ENCODE data around the gene DDX41.

The DDX41 gene

GRCh38 chr5:177479774-177480173 is 37.0 kb downstream of the DDX41 start:
- no peak for TF ChIP-seq CTCF (conservative IDR thresholded peaks at IDR 0.05; ENCODE audit: control insufficient read depth, insufficient read depth, low read depth, low read length)
- no peak overlapping the region for H3K4me3 ChIP-seq (ENCODE audit: control insufficient read depth, low read depth, low read length)
- peak; percentile 86 for DNase-seq (ENCODE audit: low read depth)

- H3K4me3 ChIP-seq (ENCODE audit: control insufficient read depth, low read depth, low read length) = no peak overlapping the region
- TF ChIP-seq CTCF (conservative IDR thresholded peaks at IDR 0.05; ENCODE audit: control insufficient read depth, insufficient read depth, low read depth, low read length) = no peak
- DNase-seq (ENCODE audit: low read depth) = peak; percentile 65
Observed at GRCh38 chr5:177478711-177479646, 37.8 kb downstream of the DDX41 start.

- DNase-seq (ENCODE audit: low read depth) = no peak
- TF ChIP-seq CTCF (conservative IDR thresholded peaks at IDR 0.05; ENCODE audit: control insufficient read depth, insufficient read depth, low read depth, low read length) = no peak
- no peak overlapping the region for H3K4me3 ChIP-seq (ENCODE audit: control insufficient read depth, low read depth, low read length)
Observed at GRCh38 chr5:177477701-177478477, 38.9 kb downstream of the DDX41 start.

GRCh38 chr5:177476531-177477233 is 40.1 kb downstream of the DDX41 start:
- H3K4me3 ChIP-seq (ENCODE audit: control insufficient read depth, low read depth, low read length) = no peak overlapping the region
- no peak for TF ChIP-seq CTCF (conservative IDR thresholded peaks at IDR 0.05; ENCODE audit: control insufficient read depth, insufficient read depth, low read depth, low read length)
- DNase-seq (ENCODE audit: low read depth) = peak; percentile 82

GRCh38 chr5:177475563-177476427 is 41.0 kb downstream of the DDX41 start:
- DNase-seq (ENCODE audit: low read depth) = no peak
- no peak for TF ChIP-seq CTCF (conservative IDR thresholded peaks at IDR 0.05; ENCODE audit: control insufficient read depth, insufficient read depth, low read depth, low read length)
- no peak overlapping the region for H3K4me3 ChIP-seq (ENCODE audit: control insufficient read depth, low read depth, low read length)
